Measurements from ENCODE around the gene AWAT1. TPM values are rescaled to one million over a fixed set of nuclear protein-coding genes. Genes with fewer than 3 reads are reported as not detected.
A peak's percentile ranks its signal among the peaks of the same experiment; 100 is the strongest.
"Not testable (repeated sequence)": the region's sequence is repeated elsewhere in the genome, so short reads cannot be mapped to it uniquely, and the experiment has no call there.

The AWAT1 gene
- total RNA-seq, 1 experiment from 2014 or later = not detected

GRCh38 chrX:70201732-70202131 lies 32.7 kb upstream of the AWAT1 start:
- H4K20me1 ChIP-seq (ENCODE audit: low read length) = no peaks in the 10 kb centered on the region
- H3K9me2 ChIP-seq (replicated peaks; ENCODE audit: low read length) = no peaks in the 10 kb centered on the region
- H3F3A ChIP-seq (ENCODE audit: low read length, unreplicated experiment) = no peaks in the 10 kb centered on the region
- H3K9me3 ChIP-seq (ENCODE audit: low read length) = no peaks in the 10 kb centered on the region
- H2AFZ ChIP-seq (ENCODE audit: low read length) = no peak overlapping the region
- no peak overlapping the region for H3K4me2 ChIP-seq (ENCODE audit: low read length)
- TF ChIP-seq CTCF (conservative IDR thresholded peaks at IDR 0.05; ENCODE audit: low read depth, low read length) (no peak), EZH2phosphoT487 (IDR thresholded peaks at IDR 0.05; ENCODE audit: borderline replicate concordance, low read length) (no peak), EZH2 (IDR thresholded peaks at IDR 0.05; ENCODE audit: low read length, unreplicated experiment) (no peak)
- no peaks in the 10 kb centered on the region for H3K36me3 ChIP-seq (ENCODE audit: low read depth, low read length)
- POLR2A ChIA-PET (ENCODE audit: unreplicated experiment) = interaction anchor here (0.6 kb wide), 1 partner anchor 28 kb away, joined by 3 read pairs; no protein-coding TSS in a partner anchor
- DNase-seq = no peak
- no peak for ATAC-seq
- no peak overlapping the region for H3K27ac ChIP-seq (ENCODE audit: low read length)
- H3K79me2 ChIP-seq (ENCODE audit: low read length) = no peaks in the 10 kb centered on the region
- BruUV-seq (replicated peaks) = no TSS peak
- no peaks in the 10 kb centered on the region for H3K4me1 ChIP-seq (ENCODE audit: insufficient read depth, low read length)
- H3K27me3 ChIP-seq (ENCODE audit: low read length) = no peaks in the 10 kb centered on the region
- H3K9ac ChIP-seq (ENCODE audit: low read length) = no peak overlapping the region
- CTCF ChIA-PET = no interaction called here
- intact Hi-C loops (cut with micrococcal nuclease) = no loop called here
- no peak overlapping the region for H3K4me3 ChIP-seq (ENCODE audit: low read length)

DNA sequence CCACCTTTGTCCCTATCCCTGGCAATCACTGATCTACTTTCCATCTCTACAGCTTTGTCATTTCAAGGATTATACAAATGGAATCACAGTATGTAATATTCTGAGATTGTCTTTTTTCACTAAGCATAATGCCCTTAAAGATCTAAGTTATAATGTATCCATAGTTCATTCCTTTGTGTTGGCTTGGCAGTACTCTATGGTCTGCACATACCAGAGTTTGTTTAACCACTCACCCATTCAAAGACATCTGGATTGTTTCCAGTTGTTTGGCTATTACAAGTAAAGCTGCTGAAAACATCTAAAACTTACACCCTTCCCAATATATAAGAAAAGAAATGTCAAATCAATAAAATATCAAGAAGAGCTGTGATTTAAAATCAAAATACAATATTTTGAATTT lies 26.0 kb upstream of the AWAT1 start:
- intact Hi-C loops (cut with micrococcal nuclease) = no loop called here

DNA sequence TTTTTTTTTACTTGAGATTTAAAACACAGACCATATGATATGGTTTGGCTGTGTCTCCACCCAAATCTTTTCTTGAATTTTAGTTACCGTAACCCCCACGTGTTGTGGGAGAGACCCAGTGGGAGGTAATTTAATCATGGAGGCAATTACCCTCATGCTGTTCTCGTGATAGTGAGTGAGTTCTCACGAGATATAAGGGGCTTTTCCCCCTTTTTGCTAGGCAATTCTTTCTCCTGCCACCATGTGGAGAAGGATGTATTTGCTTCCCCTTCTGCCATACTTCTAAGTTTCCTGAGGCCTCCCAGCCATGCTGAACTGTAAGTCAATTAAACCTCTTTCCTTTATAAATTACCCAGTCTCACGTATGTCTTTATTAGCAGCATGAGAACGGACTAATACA lies 24.9 kb upstream of the AWAT1 start:
- H3K9ac ChIP-seq (ENCODE audit: low read length); H2AFZ ChIP-seq (ENCODE audit: low read length); H3K27ac ChIP-seq (ENCODE audit: low read length); H3F3A ChIP-seq (ENCODE audit: low read length, unreplicated experiment); BruUV-seq (replicated peaks); H3K4me1 ChIP-seq (ENCODE audit: insufficient read depth, low read length); H3K9me2 ChIP-seq (replicated peaks; ENCODE audit: low read length); H3K4me3 ChIP-seq (ENCODE audit: low read length); H3K27me3 ChIP-seq (ENCODE audit: low read length); H3K9me3 ChIP-seq (ENCODE audit: low read length); POLR2A ChIA-PET (ENCODE audit: unreplicated experiment); ATAC-seq; H3K79me2 ChIP-seq (ENCODE audit: low read length); H3K36me3 ChIP-seq (ENCODE audit: low read depth, low read length); CTCF ChIA-PET; H4K20me1 ChIP-seq (ENCODE audit: low read length); intact Hi-C loops (cut with micrococcal nuclease); DNase-seq; H3K4me2 ChIP-seq (ENCODE audit: low read length): not testable (repeated sequence)

More for the DNA sequence above, 26.0 kb upstream of the AWAT1 start:
- BruUV-seq (replicated peaks) = no TSS peak
- Histone ChIP-seq H4K20me1 (ENCODE audit: low read length) (no peaks in the 10 kb centered on the region), H3F3A (ENCODE audit: low read length, unreplicated experiment) (no peaks in the 10 kb centered on the region), H3K27me3 (ENCODE audit: low read length) (no peaks in the 10 kb centered on the region), H3K79me2 (ENCODE audit: low read length) (no peaks in the 10 kb centered on the region), H3K4me1 (ENCODE audit: insufficient read depth, low read length) (peaks cover 6% of the 10 kb centered on the region; the same call in 1 of the 2 replicates), H3K9ac (ENCODE audit: low read length) (no peak overlapping the region), H3K27ac (ENCODE audit: low read length) (no peak overlapping the region), H3K4me2 (ENCODE audit: low read length) (no peak overlapping the region), H3K9me3 (ENCODE audit: low read length) (no peaks in the 10 kb centered on the region), H3K9me2 (replicated peaks; ENCODE audit: low read length) (no peaks in the 10 kb centered on the region), H3K36me3 (ENCODE audit: low read depth, low read length) (no peaks in the 10 kb centered on the region), H2AFZ (ENCODE audit: low read length) (no peak overlapping the region), H3K4me3 (ENCODE audit: low read length) (no peak overlapping the region)
- CTCF ChIA-PET = no interaction called here
- POLR2A ChIA-PET (ENCODE audit: unreplicated experiment) = no interaction called here
- TF ChIP-seq EZH2phosphoT487 (IDR thresholded peaks at IDR 0.05; ENCODE audit: borderline replicate concordance, low read length) (no peak), CTCF (conservative IDR thresholded peaks at IDR 0.05; ENCODE audit: low read depth, low read length) (no peak), EZH2 (IDR thresholded peaks at IDR 0.05; ENCODE audit: low read length, unreplicated experiment) (no peak)
- no peak for DNase-seq
- peak; percentile 67 for ATAC-seq

Measured in PC-3 (cell line).